OCI-LY7 (cell line): Measurements from ENCODE around the gene TDRD15. TPM values are rescaled to one million over a fixed set of nuclear protein-coding genes. Genes with fewer than 3 reads are reported as not detected.

ENCODE experiments used
- Bru-seq: library from RNA; stranded (reverse); fragments of 400-500 nt; gene quantifications from one replicate; lab custom pipeline; 2021; lab: Mats Ljungman, UMichigan
- BruChase-seq, 2 experiments: library from RNA; stranded (reverse); fragments of 400-500 nt; gene quantifications; one replicate each; lab custom pipeline; 2021; lab: Mats Ljungman, UMichigan
- BruUV-seq: library from RNA; stranded (reverse); fragments of 400-500 nt; replicated peaks from 2 replicates; lab custom pipeline; 2021; lab: Mats Ljungman, UMichigan
- CTCF ChIA-PET: fragments of 300-600 bp; sonication (Branson Sonifier 250); formaldehyde crosslinking; loops from one replicate; lab custom pipeline; 2022; ENCODE audit warnings: antibody characterized with exemption; ENCODE audit not compliant: unreplicated experiment; lab: Charles Lee
- POLR2A ChIA-PET: fragments of 300-600 bp; sonication (Branson Sonifier 250); formaldehyde crosslinking; loops from one replicate; lab custom pipeline; 2022; ENCODE audit warnings: antibody characterized with exemption; lab: Charles Lee
- DNase-seq: peaks from one replicate; pipeline ENCODE4 v3.0.0-alpha.2; 2015; ENCODE audit warnings: low spot score
- H2AFZ ChIP-seq: fragments of 200-600 bp; sonication (generic), shearing (Covaris generic); 2 replicates; pipeline ENCODE4 v1.6.1; 2014; ENCODE audit warnings: mild to moderate bottlenecking, antibody characterized with exemption, low read length, moderate library complexity
- H3K27ac ChIP-seq: fragments of 200-600 bp; sonication (generic); 2 replicates; pipeline ENCODE4 v1.5.1; 2014; ENCODE audit warnings: mixed run types, low read depth, mild to moderate bottlenecking, moderate library complexity, low read length, inconsistent platforms; ENCODE audit not compliant: poor library complexity, severe bottlenecking
- H3K36me3 ChIP-seq: fragments of 200-600 bp; sonication (generic); 2 replicates; pipeline ENCODE4 v1.6.1; 2014; ENCODE audit warnings: mild to moderate bottlenecking, antibody characterized with exemption, low read length, moderate library complexity, mixed read lengths; ENCODE audit not compliant: insufficient read depth
- H3K4me1 ChIP-seq: fragments of 200-600 bp; sonication (generic); 2 replicates; pipeline ENCODE4 v1.5.1; 2014; ENCODE audit warnings: mild to moderate bottlenecking, low read length; ENCODE audit not compliant: insufficient read depth, poor library complexity, severe bottlenecking
- H3K4me2 ChIP-seq: fragments of 200-600 bp; sonication (generic); 2 replicates; pipeline ENCODE4 v1.6.1; 2014; ENCODE audit warnings: mild to moderate bottlenecking, low read length
- H3K4me3 ChIP-seq: fragments of 200-600 bp; sonication (generic); 2 replicates; pipeline ENCODE4 v1.5.1; 2014; ENCODE audit warnings: mild to moderate bottlenecking, low read depth, low read length; ENCODE audit not compliant: poor library complexity, severe bottlenecking
- H3K79me2 ChIP-seq: fragments of 200-600 bp; sonication (generic); 2 replicates; pipeline ENCODE4 v1.6.1; 2016; ENCODE audit warnings: low read depth, mild to moderate bottlenecking, low read length, moderate library complexity, mixed read lengths; ENCODE audit not compliant: insufficient read depth
- H3K9me2 ChIP-seq: fragments of 200-600 bp; sonication (generic); 2 replicates; pipeline ENCODE4 v1.6.1; 2016; ENCODE audit warnings: mild to moderate bottlenecking, low read length, mixed read lengths; ENCODE audit not compliant: insufficient read depth
- H3K9me3 ChIP-seq: fragments of 200-600 bp; sonication (generic); 2 replicates; pipeline ENCODE4 v1.6.1; 2014; ENCODE audit warnings: mild to moderate bottlenecking, mixed run types, low read length, mixed read lengths
- H4K20me1 ChIP-seq: fragments of 200-600 bp; sonication (generic); 2 replicates; pipeline ENCODE4 v1.6.1; 2014; ENCODE audit warnings: mild to moderate bottlenecking, antibody characterized with exemption, low read length, moderate library complexity, mixed read lengths; ENCODE audit not compliant: insufficient read depth
- CTCF ChIP-seq: fragments of 200-600 bp; sonication (generic); conservative IDR thresholded peaks from 2 replicates; pipeline ENCODE4 v1.5.1; 2014; ENCODE audit warnings: mild to moderate bottlenecking, antibody characterized with exemption, low read length, moderate library complexity, mixed read lengths
- EZH2phosphoT487 ChIP-seq: fragments of 200-600 bp; sonication (generic); IDR thresholded peaks from 2 replicates; pipeline ENCODE4 v1.6.1; 2018; ENCODE audit warnings: low read depth, borderline replicate concordance, mild to moderate bottlenecking, mixed run types, antibody characterized with exemption, low read length, moderate library complexity, mixed read lengths
- intact Hi-C: fragments of 100-400 bp; cut with micrococcal nuclease; formaldehyde crosslinking; loops from one replicate; pipeline ENCODE4 v1.10.0; 2022; ENCODE audit not compliant: unreplicated experiment
- long read RNA-seq: library from polyadenylated mRNA; stranded (forward); transcript quantifications from one replicate; pipeline ENCODE4 v2.0.0, GENCODE V29; 2022
- total RNA-seq, 2 experiments: library from RNA; depleted of rRNA in 1 of 2; stranded (reverse); fragments of >200 nt in 1 of 2; shearing (Covaris generic) in 1 of 2; gene quantifications; 2 replicates each; pipeline ENCODE4 v1.2.3, GENCODE V29; 2014 to 2022

TDRD15 gene
- total RNA-seq (2014; rRNA removed; shearing (Covaris generic)) (not detected in 2 replicates), total RNA-seq (2022) (not detected in 2 replicates), Bru-seq, nascent RNA (not detected), BruChase-seq, experiment 1, labeled RNA remaining after a 6-hour chase (not detected), BruChase-seq, experiment 2, labeled RNA remaining after a 2-hour chase (percentile 16 among the genes with signal in this experiment)
- long read RNA-seq = 0 reads

- TF ChIP-seq EZH2phosphoT487 = no peak
- Histone ChIP-seq H2AFZ (no peak within 1 kb of the TSS), H3K4me2 (no peak within 1 kb of the TSS), H3K9me3 (no peaks in the 10 kb centered on the region), H3K4me1 (peaks cover 7% of the 10 kb centered on the region), H3K79me2 (no peaks in the 10 kb centered on the region), H3K4me3 (no peak within 1 kb of the TSS), H3K36me3 (no peaks in the 10 kb centered on the region), H3K27ac (no peak within 1 kb of the TSS), H3K9me2 (no peaks in the 10 kb centered on the region), H4K20me1 (no peaks in the 10 kb centered on the region)
- ChIA-PET CTCF (no interaction called here), POLR2A (interaction anchor here (0.6 kb wide), 1 partner anchor 201 kb away, joined by 3 read pairs; no protein-coding TSS in a partner anchor)
- no TSS peak for BruUV-seq
- DNase-seq = no peak
- intact Hi-C loops = no loop called here
Observed at GRCh38 chr2:21123473-21124393, at the start of gene TDRD15. TDRD15 (plus strand) TSS chr2:21123968; CDS start chr2:21137468, 13,500 bp downstream.

- H2AFZ ChIP-seq = no peak overlapping the region
- H3K4me2 ChIP-seq = no peak overlapping the region
- BruUV-seq = no TSS peak
- no peaks in the 10 kb centered on the region for H4K20me1 ChIP-seq
- H3K27ac ChIP-seq = no peak overlapping the region
- TF ChIP-seq EZH2phosphoT487 (no peak), CTCF (no peak)
- no peak for DNase-seq
- H3K36me3 ChIP-seq = no peaks in the 10 kb centered on the region
- CTCF ChIA-PET = no interaction called here
- no peaks in the 10 kb centered on the region for H3K4me1 ChIP-seq
- H3K4me3 ChIP-seq = no peak overlapping the region
- H3K9me3 ChIP-seq = no peaks in the 10 kb centered on the region
- H3K79me2 ChIP-seq = no peaks in the 10 kb centered on the region
- intact Hi-C loops = no loop called here
- no peaks in the 10 kb centered on the region for H3K9me2 ChIP-seq
- POLR2A ChIA-PET = no interaction called here
Observed at GRCh38 chr2:21078296-21078695, 45.5 kb upstream of the TDRD15 start.

GRCh38 chr2:21083482-21083881 is 40.3 kb upstream of the TDRD15 start:
- Histone ChIP-seq H2AFZ (no peak overlapping the region), H4K20me1 (no peaks in the 10 kb centered on the region), H3K4me2 (no peak overlapping the region), H3K9me3 (no peaks in the 10 kb centered on the region), H3K27ac (no peak overlapping the region), H3K4me1 (no peaks in the 10 kb centered on the region), H3K9me2 (no peaks in the 10 kb centered on the region), H3K36me3 (no peaks in the 10 kb centered on the region), H3K79me2 (no peaks in the 10 kb centered on the region), H3K4me3 (no peak overlapping the region)
- ChIA-PET CTCF (no interaction called here), POLR2A (interaction anchor here (0.7 kb wide), 1 partner anchor 29 kb away, joined by 3 read pairs; no protein-coding TSS in a partner anchor)
- no peak for DNase-seq
- TF ChIP-seq CTCF (no peak), EZH2phosphoT487 (no peak)
- BruUV-seq = no TSS peak
- intact Hi-C loops = no loop called here
